HEK293 (cell line): Measurements from ENCODE around the gene TBC1D22A.

Source experiments
- MEIS1 ChIP-seq: sonication (generic); formaldehyde crosslinking; IDR thresholded peaks from 2 replicates; pipeline ENCODE4 v1.8.1; 2022; ENCODE audit warnings: missing genetic modification reagents, mild to moderate bottlenecking, borderline replicate concordance
- REPIN1 ChIP-seq: fragments of 450-650 bp; formaldehyde crosslinking; IDR thresholded peaks from 2 replicates; pipeline ENCODE4 v1.5.1; 2017; ENCODE audit warnings: missing biosample characterization, missing genetic modification characterization, low read depth
- ZNF138 ChIP-seq: fragments of 450-650 bp; formaldehyde crosslinking; IDR thresholded peaks from 2 replicates; pipeline ENCODE4 v1.5.1; 2016; ENCODE audit warnings: missing biosample characterization, missing genetic modification characterization, borderline replicate concordance
- ZNF16 ChIP-seq: fragments of 450-650 bp; formaldehyde crosslinking; IDR thresholded peaks from 2 replicates; pipeline ENCODE4 v1.5.1; 2016; ENCODE audit warnings: low read depth, missing biosample characterization, missing genetic modification characterization
- ZNF473 ChIP-seq: fragments of 450-650 bp; formaldehyde crosslinking; IDR thresholded peaks from 2 replicates; pipeline ENCODE4 v1.5.1; 2017; ENCODE audit warnings: missing biosample characterization, missing genetic modification characterization
- ZNF580 ChIP-seq: fragments of 450-650 bp; formaldehyde crosslinking; IDR thresholded peaks from 2 replicates; pipeline ENCODE4 v1.5.1; 2016; ENCODE audit warnings: missing biosample characterization, missing genetic modification characterization
- ZNF670 ChIP-seq: fragments of 450-650 bp; formaldehyde crosslinking; IDR thresholded peaks from 2 replicates; pipeline ENCODE4 v1.5.1; 2016; ENCODE audit warnings: missing biosample characterization, missing genetic modification characterization, low read depth
- TF ChIP-seq, protein P1 (sequence below): fragments of 450-650 bp; formaldehyde crosslinking; IDR thresholded peaks from 2 replicates; pipeline ENCODE4 v1.5.1; 2016; ENCODE audit warnings: missing biosample characterization, missing genetic modification characterization
- TF ChIP-seq, protein P2 (sequence below): fragments of 450-650 bp; formaldehyde crosslinking; IDR thresholded peaks from 2 replicates; pipeline ENCODE4 v1.5.1; 2016; ENCODE audit warnings: missing biosample characterization, missing genetic modification characterization, low read depth

GRCh38 chr22:46795845-46796565, 33.6 kb downstream of the TBC1D22A start:
- TF ChIP-seq MEIS1 (CRISPR knock-in tag) (no peak), REPIN1 (tag by site-specific recombination) (no peak), ZNF670 (tag by site-specific recombination) (no peak), ZNF138 (tag by site-specific recombination) (no peak), ZNF580 (no peak), ZNF16 (tag by site-specific recombination) (no peak), ZNF473 (tag by site-specific recombination) (no peak)
- TF ChIP-seq, protein P1, sequence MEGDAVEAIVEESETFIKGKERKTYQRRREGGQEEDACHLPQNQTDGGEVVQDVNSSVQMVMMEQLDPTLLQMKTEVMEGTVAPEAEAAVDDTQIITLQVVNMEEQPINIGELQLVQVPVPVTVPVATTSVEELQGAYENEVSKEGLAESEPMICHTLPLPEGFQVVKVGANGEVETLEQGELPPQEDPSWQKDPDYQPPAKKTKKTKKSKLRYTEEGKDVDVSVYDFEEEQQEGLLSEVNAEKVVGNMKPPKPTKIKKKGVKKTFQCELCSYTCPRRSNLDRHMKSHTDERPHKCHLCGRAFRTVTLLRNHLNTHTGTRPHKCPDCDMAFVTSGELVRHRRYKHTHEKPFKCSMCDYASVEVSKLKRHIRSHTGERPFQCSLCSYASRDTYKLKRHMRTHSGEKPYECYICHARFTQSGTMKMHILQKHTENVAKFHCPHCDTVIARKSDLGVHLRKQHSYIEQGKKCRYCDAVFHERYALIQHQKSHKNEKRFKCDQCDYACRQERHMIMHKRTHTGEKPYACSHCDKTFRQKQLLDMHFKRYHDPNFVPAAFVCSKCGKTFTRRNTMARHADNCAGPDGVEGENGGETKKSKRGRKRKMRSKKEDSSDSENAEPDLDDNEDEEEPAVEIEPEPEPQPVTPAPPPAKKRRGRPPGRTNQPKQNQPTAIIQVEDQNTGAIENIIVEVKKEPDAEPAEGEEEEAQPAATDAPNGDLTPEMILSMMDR = no peak
- TF ChIP-seq, protein P2, sequence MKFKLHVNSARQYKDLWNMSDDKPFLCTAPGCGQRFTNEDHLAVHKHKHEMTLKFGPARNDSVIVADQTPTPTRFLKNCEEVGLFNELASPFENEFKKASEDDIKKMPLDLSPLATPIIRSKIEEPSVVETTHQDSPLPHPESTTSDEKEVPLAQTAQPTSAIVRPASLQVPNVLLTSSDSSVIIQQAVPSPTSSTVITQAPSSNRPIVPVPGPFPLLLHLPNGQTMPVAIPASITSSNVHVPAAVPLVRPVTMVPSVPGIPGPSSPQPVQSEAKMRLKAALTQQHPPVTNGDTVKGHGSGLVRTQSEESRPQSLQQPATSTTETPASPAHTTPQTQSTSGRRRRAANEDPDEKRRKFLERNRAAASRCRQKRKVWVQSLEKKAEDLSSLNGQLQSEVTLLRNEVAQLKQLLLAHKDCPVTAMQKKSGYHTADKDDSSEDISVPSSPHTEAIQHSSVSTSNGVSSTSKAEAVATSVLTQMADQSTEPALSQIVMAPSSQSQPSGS (tag by site-specific recombination) = no peak
